GM19452 (cell line): ENCODE data around the gene GPR161.

Experiments
- ATAC-seq: cut with Tn5 transposase; IDR thresholded peaks from one replicate; pipeline ENCODE4 v1.9.1; 2021; ENCODE audit not compliant: unreplicated experiment

Gene GPR161

GRCh38 chr1:168050307-168050706, 86.4 kb downstream of the GPR161 start:
- no peak for ATAC-seq

GRCh38 chr1:168045311-168045710, 91.4 kb downstream of the GPR161 start:
- no peak for ATAC-seq

- ATAC-seq: no peak
Measured at GRCh38 chr1:168042362-168042761, 94.4 kb downstream of the GPR161 start.

GRCh38 chr1:168035345-168035744, 101.4 kb downstream of the GPR161 start:
- ATAC-seq: no peak

- ATAC-seq: no peak
Measured at GRCh38 chr1:168032029-168032428, 104.7 kb downstream of the GPR161 start.

- ATAC-seq: no peak
Measured at GRCh38 chr1:168031627-168032026, 105.1 kb downstream of the GPR161 start.

GRCh38 chr1:168031198-168031597, 105.5 kb downstream of the GPR161 start:
- no peak for ATAC-seq
